PC-3 (cell line): ENCODE measurements around the gene SEC22B.
"Not testable (repeated sequence)": the region's sequence is repeated elsewhere in the genome, so short reads cannot be mapped to it uniquely, and the experiment has no call there.

ENCODE experiments used
- EZH2 ChIP-seq: fragments of 300-600 bp; sonication (generic); IDR thresholded peaks from one replicate; pipeline ENCODE4 v1.6.1; 2017; ENCODE audit warnings: antibody characterized with exemption, mild to moderate bottlenecking, low read length; ENCODE audit not compliant: unreplicated experiment
- EZH2phosphoT487 ChIP-seq: fragments of 300-600 bp; sonication (generic); IDR thresholded peaks from 2 replicates; pipeline ENCODE4 v1.6.1; 2018; ENCODE audit warnings: mild to moderate bottlenecking, antibody characterized with exemption, low read length, borderline replicate concordance
- TF ChIP-seq, protein P1 (sequence below): fragments of 300-600 bp; sonication (generic); conservative IDR thresholded peaks from 2 replicates; pipeline ENCODE4 v1.5.1; 2017; ENCODE audit warnings: antibody characterized with exemption, low read depth, mild to moderate bottlenecking, low read length

DNA sequence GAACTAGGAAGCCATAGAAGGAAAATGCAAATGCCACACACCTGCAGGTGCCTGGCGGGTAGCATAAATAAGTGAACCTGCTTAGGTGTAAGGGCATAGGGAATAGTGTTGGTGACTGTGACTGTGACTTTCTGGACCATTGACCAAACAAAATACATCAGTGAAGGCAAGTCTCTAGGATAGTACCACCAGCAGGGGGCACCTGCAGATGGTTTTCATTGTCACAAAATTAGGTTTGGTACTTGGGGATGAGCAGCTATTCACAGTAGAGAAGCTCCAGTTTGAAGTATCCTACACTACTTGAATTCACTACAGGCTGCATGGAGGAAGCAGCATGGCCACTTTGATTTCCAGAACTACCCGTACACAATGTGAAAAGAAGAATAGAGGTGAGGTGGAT is 37.3 kb upstream of the SEC22B start:
- TF ChIP-seq, protein P1, sequence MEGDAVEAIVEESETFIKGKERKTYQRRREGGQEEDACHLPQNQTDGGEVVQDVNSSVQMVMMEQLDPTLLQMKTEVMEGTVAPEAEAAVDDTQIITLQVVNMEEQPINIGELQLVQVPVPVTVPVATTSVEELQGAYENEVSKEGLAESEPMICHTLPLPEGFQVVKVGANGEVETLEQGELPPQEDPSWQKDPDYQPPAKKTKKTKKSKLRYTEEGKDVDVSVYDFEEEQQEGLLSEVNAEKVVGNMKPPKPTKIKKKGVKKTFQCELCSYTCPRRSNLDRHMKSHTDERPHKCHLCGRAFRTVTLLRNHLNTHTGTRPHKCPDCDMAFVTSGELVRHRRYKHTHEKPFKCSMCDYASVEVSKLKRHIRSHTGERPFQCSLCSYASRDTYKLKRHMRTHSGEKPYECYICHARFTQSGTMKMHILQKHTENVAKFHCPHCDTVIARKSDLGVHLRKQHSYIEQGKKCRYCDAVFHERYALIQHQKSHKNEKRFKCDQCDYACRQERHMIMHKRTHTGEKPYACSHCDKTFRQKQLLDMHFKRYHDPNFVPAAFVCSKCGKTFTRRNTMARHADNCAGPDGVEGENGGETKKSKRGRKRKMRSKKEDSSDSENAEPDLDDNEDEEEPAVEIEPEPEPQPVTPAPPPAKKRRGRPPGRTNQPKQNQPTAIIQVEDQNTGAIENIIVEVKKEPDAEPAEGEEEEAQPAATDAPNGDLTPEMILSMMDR: not testable (repeated sequence)
- not testable (repeated sequence) for TF ChIP-seq EZH2, EZH2phosphoT487
